ENCODE results near the gene C22orf39. TPM values are rescaled to one million over a fixed set of nuclear protein-coding genes. Genes with fewer than 3 reads are reported as not detected.
"Not testable (repeated sequence)": the region's sequence is repeated elsewhere in the genome, so short reads cannot be mapped to it uniquely, and the experiment has no call there.

C22orf39 gene
- total RNA-seq, 4 donors from 2014 or later = 92.1 to 136 (median 111) TPM

GRCh38 chr22:19448076-19448607 lies 631 bp upstream of the C22orf39 start:
- DNase-seq (ENCODE audit: extremely low spot score) = no peak
- Histone ChIP-seq H3K9me3 (no peaks in the 10 kb centered on the region), H3K27ac (replicated peaks in 1 of 4) (peak overlapping the region; percentile 95 to 98 (median 96)), H3K36me3 (peaks cover 16 to 51% (median 49%) of the 10 kb centered on the region in 4 donors), H3K4me1 (peaks cover 19 to 53% (median 29%) of the 10 kb centered on the region in 4 donors), H3K27me3 (no peaks in the 10 kb centered on the region), H3K4me3 (peak overlapping the region; percentile 86 to 95 (median 93))
- TF ChIP-seq POLR2AphosphoS5 (IDR thresholded peaks at IDR 0.05) (no peak), POLR2A (IDR thresholded peaks at IDR 0.05; ENCODE audit: low read depth) (no peak), CTCF (IDR thresholded peaks at IDR 0.05) (no peak), EP300 (IDR thresholded peaks at IDR 0.05) (no peak)
- intact Hi-C loops (cut with DNase I) = no loop called here
- 13% methylated on average over 14 of the region's 14 CpGs for WGBS

GRCh38 chr22:19446603-19447329 lies 745 bp downstream of the C22orf39 start:
- 24% methylated on average over 22 of the region's 22 CpGs for WGBS
- peaks cover 13 to 49% (median 39%) of the 10 kb centered on the region in 4 donors for H3K36me3 ChIP-seq
- DNase-seq (ENCODE audit: extremely low spot score) = no peak
- H3K27me3 ChIP-seq = no peaks in the 10 kb centered on the region
- H3K27ac ChIP-seq (replicated peaks in 1 of 4) = peak overlapping the region; percentile 95 to 98 (median 96)
- H3K9me3 ChIP-seq = no peaks in the 10 kb centered on the region
- intact Hi-C loops (cut with DNase I) = no loop called here
- H3K4me3 ChIP-seq = peak overlapping the region; percentile 86 to 95 (median 93)
- peaks cover 19 to 53% (median 29%) of the 10 kb centered on the region in 4 donors for H3K4me1 ChIP-seq
- TF ChIP-seq POLR2AphosphoS5 (IDR thresholded peaks at IDR 0.05) (no peak), EP300 (IDR thresholded peaks at IDR 0.05) (no peak), CTCF (IDR thresholded peaks at IDR 0.05) (no peak), POLR2A (IDR thresholded peaks at IDR 0.05; ENCODE audit: low read depth) (no peak)

- DNase-seq (ENCODE audit: extremely low spot score); intact Hi-C loops (cut with DNase I); H3K4me3 ChIP-seq; H3K9me3 ChIP-seq; H3K27ac ChIP-seq (replicated peaks in 1 of 4); H3K27me3 ChIP-seq: not testable (repeated sequence)
- Histone ChIP-seq H3K4me1 (peaks cover 19 to 53% (median 29%) of the 10 kb centered on the region in 4 donors), H3K36me3 (peaks cover 10 to 43% (median 27%) of the 10 kb centered on the region in 4 donors)
- WGBS = 94% methylated on average over 9 of the region's 9 CpGs
Observed at GRCh38 chr22:19445279-19445982, 2.1 kb downstream of the C22orf39 start.

- Histone ChIP-seq H3K36me3 (peaks cover 13 to 38% (median 21%) of the 10 kb centered on the region in 4 donors), H3K27ac (replicated peaks in 1 of 4) (no peak overlapping the region), H3K27me3 (no peaks in the 10 kb centered on the region), H3K9me3 (no peaks in the 10 kb centered on the region), H3K4me1 (peaks cover 19 to 47% (median 27%) of the 10 kb centered on the region in 4 donors), H3K4me3 (no peak overlapping the region)
- TF ChIP-seq POLR2A (IDR thresholded peaks at IDR 0.05; ENCODE audit: low read depth) (no peak), CTCF (IDR thresholded peaks at IDR 0.05) (no peak), EP300 (IDR thresholded peaks at IDR 0.05) (no peak), POLR2AphosphoS5 (IDR thresholded peaks at IDR 0.05) (no peak)
- intact Hi-C loops (cut with DNase I) = no loop called here
- WGBS = 77% methylated on average over 7 of the region's 7 CpGs
- DNase-seq (ENCODE audit: extremely low spot score) = no peak
Observed at GRCh38 chr22:19443544-19444211, 3.8 kb downstream of the C22orf39 start.
